Measurements from ENCODE around the gene PCBP3. TPM values are rescaled to one million over a fixed set of nuclear protein-coding genes. Genes with fewer than 3 reads are reported as not detected.
"Not testable (repeated sequence)": the region's sequence is repeated elsewhere in the genome, so short reads cannot be mapped to it uniquely, and the experiment has no call there.

Gene PCBP3
- total RNA-seq, 1 experiment from 2014 or later = 24.1 TPM

DNA sequence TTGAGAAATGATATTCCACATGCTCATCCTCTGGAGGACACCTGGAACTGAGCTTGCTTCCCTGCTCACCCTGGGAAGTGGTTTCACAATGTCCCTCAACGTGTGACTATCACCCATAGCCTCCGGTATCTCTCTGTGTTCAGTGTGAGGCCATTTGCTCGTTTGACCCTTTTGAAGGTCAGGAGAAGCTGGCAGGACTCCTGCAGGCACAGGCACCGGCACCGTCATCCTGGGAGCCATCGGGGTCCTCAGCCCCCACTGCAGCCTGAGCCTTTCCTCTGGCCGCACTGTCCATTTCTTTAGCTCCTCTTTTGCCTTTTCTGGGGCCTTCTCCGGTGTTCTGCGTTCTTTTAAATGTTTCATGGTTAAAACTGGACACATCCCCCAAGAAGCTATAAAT, 178.5 kb downstream of the PCBP3 start:
- no peak for DNase-seq (ENCODE audit: extremely low read depth, low read depth)

DNA sequence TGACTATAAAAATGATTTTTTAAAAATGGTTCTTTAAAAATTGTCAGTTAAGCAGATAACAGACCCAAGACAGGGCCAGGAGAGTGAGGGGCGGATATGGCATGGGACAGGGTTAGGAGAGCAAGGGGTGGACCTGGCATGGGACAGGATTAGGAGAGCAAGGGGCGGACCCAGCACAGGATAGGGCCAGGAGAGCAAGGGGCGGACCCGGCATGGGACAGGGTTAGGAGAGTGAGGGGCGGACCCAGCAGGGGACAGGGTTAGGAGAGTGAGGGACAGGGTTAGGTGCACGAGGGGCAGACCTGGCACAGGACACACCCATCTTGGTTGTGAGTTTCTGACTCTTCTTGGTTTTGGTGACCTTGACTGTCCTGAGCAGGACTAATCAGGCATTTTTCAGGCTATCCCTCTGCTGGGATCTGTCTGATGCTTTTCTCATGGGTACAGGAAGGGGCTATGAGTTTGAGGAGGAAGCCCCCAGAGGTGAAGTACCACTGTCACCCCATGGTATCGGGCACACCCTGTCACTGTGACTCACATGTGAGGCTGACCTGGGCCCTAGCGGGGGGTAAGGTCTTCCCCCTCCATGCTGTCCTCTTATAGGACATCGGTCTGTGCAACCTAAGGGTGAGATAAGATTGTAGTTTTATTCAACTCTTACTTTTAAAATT, 179.0 kb downstream of the PCBP3 start:
- no peak for DNase-seq (ENCODE audit: extremely low read depth, low read depth)

DNA sequence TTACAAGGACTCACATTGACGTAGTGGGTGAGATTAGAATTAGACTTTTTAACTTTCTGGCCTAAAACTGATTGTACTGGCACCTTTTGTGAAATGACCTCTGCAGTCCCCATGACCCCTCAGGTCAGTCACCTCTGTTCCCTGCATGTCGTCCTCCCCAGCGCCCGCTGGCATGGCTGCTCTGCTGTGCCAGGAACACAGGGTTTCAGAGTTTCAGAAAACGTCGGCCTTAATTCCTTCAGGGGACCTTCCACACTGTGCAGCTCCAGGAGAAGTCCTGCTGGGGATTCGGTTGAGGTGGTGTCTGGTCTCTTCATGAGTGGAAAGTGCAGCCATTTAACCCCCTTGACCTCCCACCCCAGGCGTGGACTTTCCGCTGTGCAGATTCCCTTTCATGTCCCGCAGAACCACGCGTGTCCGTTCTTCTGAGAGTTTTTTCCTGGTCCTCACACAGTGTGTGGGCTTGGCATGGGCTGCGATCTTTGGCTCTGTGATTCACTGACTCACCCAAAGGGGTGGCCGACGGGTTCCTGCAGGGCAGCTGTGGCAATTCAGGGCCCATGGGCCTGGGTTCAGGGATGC, 179.7 kb downstream of the PCBP3 start:
- no peak for DNase-seq (ENCODE audit: extremely low read depth, low read depth)

DNA sequence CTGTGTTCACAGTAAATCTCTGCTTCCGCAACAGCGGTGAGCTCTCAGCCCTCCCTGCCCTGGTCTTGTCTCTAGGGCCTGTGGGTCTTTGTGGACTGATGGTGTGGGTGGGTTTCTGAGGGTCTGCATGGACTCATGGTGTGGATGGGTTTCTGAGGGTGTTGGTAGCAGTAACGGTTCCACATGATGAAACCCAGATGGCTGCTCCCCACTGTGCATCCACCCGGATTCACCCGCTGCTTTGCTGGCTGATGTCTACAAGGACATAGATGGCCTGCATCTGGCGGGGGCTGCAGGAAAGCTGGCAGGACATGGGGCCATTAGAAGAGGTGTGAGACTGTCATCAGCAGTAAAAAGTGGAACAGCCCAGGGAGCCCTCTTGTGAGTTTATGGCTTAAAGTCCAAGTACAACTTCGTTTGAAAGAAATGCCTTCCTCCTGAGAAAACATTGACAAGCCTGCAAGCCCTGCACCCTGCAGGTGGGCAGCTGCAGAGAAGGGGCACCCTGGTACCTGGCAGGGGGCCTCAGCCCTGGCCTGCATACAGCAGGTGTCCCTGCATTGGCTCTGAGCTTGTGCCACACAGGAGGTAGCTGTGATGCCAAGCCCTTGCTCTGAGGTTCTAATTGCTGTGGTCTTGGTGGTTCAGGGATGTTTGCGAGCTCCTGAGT, 181.2 kb downstream of the PCBP3 start:
- no peak for DNase-seq (ENCODE audit: extremely low read depth, low read depth)

DNA sequence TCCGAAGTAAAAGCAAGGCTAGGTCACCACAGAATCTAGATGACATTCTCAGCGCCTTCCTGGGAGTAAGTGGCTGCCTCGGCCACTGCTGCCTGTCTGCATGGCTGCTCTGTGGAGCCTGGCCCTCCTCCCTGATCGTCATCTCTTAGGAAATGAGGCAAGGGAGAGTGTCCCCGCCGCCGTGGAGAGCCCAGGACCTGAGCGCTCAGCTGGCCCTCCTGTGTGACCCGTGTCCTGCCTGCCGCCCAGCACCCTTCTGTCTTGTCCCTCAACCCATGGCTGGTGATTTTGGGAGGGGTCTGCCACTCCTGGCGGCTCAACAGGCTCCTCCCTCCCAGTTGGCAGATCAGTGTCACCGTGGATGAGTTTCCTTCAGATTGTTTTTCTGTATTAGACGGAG, 181.7 kb downstream of the PCBP3 start:
- DNase-seq (ENCODE audit: extremely low read depth, low read depth) = no peak

DNA sequence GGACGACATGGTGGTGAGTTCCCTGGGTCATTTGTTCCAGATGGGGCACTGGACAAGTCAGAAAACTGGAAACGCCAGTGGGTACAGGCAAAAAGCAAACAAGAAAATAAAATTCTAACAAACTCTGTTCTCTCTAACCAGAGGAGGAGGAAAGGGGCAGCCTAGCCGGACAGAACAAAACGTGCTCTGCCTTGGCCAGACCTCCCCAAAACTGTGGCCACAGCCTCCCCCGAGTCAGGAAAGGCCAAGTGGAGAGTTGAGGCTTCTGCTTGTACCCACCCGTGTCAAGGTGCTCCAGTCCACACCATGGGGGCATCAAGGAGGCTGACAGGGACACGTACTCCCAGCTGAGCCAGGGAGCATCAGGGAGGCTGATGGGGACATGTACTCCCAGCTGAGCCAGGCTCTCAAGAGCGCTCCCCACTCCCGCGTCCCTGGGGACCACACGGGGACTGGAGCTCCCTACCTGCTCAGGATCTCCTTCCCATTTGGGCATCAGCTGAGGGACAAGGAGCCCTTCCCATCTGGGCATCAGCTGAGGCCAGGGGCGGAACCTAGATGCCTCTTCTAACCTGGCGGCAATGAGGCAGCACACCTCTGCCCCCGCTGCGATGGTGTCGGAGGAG, 183.3 kb downstream of the PCBP3 start:
- no peak for DNase-seq (ENCODE audit: extremely low read depth, low read depth)

DNA sequence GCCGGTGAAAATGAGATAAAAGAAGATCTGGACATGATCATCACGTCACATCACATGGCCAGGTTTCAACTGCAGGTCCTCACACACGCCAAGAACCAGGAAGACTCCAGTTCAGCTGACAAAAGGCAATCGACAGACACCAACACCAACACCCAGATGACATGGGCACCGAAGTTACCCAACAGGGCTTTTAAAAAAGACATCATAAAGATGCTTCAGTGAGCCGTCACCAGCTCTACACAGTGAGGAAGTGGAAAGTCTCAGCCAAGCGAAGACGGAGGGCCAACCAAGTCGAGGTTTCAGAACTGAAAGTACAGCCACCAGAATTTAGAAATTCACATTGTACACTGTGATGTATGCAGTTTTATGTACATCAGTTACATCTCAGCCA, 183.8 kb downstream of the PCBP3 start:
- no peak for DNase-seq (ENCODE audit: extremely low read depth, low read depth)

DNA sequence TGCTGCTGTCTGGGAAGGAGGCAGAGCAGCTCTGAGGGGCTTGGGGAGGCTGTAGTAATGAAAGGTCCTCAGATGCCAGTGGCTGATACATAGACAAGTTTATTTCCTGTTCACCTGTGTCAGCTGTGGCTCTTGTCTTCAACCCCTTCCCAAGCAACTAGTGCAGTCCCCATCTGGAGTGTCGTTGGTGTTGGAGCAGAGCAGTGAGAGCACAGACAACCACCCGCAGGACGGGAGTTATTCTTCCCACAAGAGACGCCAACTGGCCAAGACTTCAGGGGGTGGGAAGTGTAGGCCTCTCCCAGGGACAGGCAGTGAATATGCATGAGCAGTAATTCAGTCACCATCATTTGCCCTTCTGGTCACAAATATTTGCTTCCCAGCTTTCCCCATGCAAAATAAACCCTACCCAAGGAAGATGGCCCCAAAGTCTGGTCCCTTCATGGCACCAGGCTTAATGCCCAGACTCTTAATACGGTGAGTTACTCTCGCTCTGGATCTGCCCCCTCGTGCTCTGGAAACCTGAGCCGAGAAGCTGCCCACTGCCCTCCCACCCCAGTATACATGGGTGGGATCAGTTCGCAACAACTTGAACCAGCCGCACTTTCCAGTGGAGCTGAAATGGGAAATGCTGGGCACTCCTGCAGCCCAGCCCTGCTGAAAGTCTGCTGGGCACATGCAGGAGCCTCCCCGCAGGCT, 184.5 kb downstream of the PCBP3 start:
- DNase-seq (ENCODE audit: extremely low read depth, low read depth) = no peak

DNA sequence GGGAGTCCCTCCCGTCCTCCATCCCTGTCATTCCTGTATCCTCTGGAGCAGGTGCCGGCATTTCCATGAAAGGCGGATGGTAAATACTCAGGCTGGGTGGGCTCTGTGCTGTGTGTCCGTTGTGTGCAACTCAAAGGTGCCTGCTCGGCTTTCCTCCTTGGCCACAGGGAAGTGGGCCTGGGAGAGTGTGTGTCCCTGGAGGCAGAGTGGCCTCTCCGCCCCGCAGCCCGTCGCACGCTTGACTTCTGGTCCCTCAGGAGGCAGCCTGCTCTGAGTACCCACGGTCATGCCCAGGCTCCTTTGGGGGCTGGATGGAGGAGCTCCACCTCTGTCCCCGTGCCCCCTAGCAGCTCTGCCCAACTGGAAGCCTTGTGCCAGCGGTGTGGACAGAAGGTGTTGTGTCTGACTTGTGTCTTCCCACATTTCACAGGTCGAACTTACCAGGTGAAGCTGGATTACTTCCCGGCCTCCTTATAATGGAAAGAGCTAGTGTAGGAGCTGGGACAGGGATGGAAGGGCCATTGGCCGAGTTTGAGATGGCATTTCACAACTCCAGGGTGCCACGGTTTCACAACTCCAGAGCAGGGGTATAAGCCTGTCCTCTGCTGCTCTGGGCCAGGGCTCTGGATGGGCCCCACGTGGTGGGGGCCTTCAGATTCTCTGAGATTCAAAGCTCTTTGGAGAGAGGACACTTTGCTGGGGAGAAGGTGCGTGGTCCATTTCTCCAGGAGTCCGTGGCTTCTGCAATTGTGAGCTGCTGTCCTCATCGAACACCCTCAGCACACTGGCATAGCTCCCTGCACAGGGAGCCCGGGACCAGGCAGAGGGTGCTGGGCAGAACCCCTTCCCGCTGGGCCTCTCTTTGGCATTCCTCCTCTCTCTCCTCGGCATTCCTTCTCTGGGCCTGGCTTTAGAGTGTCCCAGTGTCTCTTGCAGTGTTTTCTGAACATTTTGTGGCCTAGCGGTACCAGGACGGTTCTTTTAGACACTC, 185.3 kb downstream of the PCBP3 start:
- no peak for DNase-seq (ENCODE audit: extremely low read depth, low read depth)

DNA sequence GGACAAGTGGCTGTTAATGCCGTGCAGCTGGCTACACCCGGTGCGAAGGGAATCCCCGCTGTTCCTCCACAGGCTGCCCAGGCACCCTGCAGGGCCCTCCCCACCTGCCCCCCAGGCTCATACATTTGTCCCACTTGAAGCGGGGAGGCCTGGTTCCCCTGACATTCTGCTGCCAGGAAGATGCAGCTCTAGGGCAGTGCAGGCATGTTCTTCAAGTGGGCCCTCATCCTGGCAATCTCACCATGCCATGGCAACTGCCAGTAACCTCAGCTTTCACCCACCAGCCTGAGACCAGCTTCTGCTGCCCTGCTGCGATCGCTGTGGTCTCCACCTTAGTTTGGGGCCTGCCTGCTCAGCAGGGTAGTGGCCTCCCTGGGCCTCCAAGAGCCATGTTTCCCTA, 186.1 kb downstream of the PCBP3 start:
- DNase-seq (ENCODE audit: extremely low read depth, low read depth) = no peak

DNA sequence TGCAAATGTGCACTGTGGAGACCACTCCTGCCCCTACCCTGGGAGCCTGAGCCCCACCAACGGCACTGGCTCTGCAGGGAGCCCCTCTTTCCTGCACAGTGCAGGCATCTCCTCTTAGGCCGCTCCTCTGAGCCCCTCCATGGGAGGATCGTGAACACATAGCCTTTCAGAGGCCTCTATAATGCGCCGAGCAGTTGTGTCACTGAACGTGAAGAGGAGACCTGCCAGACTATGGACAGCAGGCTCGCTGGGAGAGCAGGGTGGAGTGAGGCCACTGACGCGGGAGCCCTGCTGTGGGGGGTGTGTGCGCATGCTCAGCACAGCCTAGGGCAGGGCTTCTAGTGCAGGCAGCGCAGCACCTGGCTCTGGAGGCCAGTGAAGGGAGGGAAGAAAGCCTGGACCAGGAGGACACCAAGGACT, 186.7 kb downstream of the PCBP3 start:
- no peak for DNase-seq (ENCODE audit: extremely low read depth, low read depth)

DNA sequence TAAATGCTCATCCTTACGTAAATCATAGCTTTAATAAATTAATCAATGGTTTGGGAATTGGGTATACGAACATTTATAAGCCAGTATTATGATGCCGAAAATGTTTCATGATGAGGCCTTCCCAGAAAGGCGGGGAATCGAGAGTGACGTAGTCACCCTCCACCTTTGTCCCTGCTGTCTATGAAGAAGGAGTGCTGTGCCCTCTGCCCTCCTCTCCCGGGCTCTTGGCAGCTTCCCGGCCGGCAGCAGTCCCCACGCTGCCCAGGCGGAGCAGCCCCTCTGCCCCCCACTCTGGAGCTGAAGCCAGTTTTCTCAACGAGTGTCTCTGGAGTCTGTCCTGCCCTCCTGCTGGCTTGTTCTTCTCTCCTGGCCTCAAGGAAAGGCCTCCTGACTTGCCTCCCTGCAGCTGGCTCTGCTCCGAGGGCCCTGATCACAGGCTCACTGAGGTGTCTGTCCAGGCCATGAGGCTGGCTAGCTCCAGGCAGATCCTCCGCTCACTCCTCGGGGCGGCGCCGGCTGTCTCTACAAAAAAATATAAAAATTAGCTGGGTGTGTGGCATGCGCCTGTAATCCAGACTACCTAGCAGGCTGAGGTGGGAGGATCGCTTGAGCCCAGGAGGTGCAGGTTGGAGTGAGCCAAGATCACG, 187.3 kb downstream of the PCBP3 start:
- DNase-seq (ENCODE audit: extremely low read depth, low read depth) = no peak

DNA sequence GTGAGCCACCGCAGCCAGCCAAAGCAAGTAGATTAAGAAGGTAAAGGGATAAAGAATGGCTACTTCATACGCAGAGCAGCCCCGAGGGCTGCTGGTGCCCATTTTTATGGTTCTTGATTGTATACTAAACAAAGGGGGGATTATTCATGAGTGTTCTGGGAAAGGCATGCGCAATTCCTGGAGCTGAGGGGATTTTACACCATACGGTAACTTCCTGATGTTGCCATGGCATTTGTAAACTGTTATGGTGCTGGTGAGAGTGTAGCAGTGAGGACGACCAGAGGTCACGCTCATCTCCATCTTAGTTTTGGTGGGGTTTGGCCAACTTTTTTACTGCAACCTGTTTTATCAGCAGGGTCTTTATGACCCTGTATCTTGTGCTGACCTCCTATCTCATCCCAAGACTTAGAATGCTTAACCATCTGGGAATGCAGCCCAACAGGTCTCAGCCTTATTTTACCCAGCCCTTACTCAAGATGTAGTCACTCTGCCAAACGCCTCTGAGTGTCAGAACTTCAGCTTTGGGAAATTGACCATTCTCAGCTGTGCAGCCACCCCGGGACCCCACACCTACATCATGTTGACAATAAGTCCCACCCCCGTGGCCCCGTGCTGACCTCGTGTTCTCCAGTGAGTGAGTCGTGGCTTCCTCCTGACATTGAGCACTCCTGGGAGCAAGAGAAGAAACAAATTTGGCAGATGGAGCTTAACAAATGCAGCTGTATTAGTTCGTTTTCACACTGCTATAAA, 188.6 kb downstream of the PCBP3 start:
- no peak for DNase-seq (ENCODE audit: extremely low read depth, low read depth)

DNA sequence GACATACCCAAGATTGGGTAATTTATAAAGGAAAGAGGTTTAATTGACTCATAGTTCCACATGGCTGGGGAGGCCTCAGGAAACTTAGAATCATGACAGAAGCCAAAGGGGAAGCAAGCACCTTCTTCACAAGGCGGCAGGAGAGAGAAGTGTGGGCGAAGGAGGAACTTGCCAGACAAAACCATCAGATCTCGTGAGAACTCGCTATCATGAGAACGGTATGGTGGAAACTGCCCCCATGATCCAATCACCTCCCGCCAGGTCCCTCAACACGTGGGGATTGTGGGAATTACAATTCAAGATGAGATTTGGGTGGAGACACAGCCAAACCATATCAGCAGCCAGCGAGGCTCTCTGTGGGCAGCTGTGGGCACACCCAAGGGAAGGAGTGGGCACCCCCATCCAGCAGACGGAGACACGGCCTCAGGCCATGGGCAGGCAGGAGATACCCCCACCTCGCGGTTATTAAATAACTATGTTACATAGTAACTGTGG, 189.3 kb downstream of the PCBP3 start:
- not testable (repeated sequence) for DNase-seq (ENCODE audit: extremely low read depth, low read depth)

DNA sequence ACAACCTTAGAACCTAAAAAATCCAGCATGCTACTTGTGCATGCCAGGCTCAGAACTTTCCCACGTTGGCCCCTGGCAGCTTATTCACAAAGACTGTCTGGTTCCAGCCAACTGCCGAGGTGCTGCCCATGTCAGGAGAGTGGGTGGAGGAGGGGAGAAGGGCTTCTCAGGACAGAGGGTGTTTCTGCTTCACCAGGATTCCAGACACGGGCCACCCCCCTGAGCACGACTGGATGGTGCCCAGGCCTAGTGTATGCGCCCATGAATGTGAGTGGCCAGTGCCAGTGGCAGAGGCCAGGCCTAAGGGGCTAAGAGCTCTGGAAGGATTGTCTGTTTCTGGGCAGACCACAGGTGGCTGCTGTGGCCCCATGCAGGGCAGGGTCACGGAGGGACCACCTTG, 189.9 kb downstream of the PCBP3 start:
- DNase-seq (ENCODE audit: extremely low read depth, low read depth) = no peak

DNA sequence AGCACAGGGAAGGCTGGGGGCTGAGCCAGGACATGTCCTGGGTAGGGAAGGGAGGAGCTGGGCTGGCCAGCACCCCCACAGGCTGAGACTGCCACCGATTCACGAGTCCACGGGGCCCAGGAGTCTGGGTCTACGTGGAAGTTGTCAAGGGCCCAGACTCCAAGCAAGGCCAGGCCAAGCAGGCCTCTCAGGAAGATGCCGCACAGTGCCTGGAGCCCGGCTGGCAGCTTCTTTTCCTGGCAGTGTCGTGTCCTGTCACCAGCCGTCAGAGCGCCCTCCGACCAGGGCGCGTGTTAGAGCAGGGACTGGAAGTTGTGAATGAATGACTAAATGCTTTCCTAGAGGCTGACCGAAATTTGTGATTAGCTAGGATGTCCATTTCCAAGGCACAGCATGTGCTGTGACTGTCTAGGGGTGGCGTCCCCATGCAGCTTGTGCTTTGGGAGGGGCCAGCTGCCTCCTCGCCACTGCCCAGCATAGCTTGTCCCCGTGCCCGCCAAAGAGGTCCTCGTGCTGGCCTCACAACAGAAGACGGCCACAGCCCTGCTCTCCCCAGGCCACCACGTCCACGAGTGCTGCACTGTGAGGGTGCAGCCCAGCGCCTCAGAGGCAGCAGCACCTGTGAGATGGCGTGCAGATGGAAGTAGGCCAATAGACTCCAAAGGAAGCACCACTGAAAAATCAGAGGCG, 190.6 kb downstream of the PCBP3 start:
- DNase-seq (ENCODE audit: extremely low read depth, low read depth) = no peak

DNA sequence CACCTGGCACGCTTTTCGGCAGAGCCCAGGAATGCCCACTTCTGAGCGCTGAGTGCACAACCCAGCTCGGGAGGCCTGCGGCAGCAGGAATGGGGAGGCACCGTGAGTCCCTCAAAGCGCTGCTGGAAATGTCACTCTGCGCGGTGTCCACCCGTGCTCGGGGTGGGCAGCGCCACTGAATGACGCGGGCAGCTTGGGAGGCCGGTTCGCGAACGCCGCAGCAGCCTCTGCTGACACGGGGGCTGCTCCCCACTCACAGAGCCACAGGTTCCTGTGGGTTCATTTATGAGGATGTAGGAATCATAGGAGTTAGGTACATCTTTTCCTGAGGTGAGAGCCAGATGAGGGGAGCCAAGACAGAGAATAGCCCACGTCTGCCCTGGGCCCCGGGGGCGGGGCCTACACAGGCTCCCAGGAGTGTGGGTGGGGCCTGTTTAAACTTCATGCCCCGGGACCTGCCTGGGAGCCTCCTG, 191.3 kb downstream of the PCBP3 start:
- no peak for DNase-seq (ENCODE audit: extremely low read depth, low read depth)

Measured in NCI-H460 (cell line).